GM12874 (cell line): Measurements from ENCODE around the gene NHEJ1.

Experiments used
- CTCF ChIP-seq: IDR thresholded peaks from 2 replicates; pipeline ENCODE4 v1.5.1; 2011; ENCODE audit warnings: low read depth, mild to moderate bottlenecking, control low read depth, low read length, moderate library complexity; ENCODE audit not compliant: insufficient read depth

NHEJ1 gene

GRCh38 chr2:219167997-219168396, 7.4 kb upstream of the NHEJ1 start:
- TF ChIP-seq CTCF = no peak

GRCh38 chr2:219165058-219165911, 4.7 kb upstream of the NHEJ1 start:
- TF ChIP-seq CTCF = no peak

GRCh38 chr2:219163156-219163555, 2.5 kb upstream of the NHEJ1 start:
- no peak for TF ChIP-seq CTCF

GRCh38 chr2:219161097-219161496, 482 bp upstream of the NHEJ1 start:
- TF ChIP-seq CTCF = no peak

- no peak for TF ChIP-seq CTCF
Observed at GRCh38 chr2:219159771-219160185, 837 bp downstream of the NHEJ1 start.

GRCh38 chr2:219158586-219158985, 2.0 kb downstream of the NHEJ1 start:
- no peak for TF ChIP-seq CTCF

- TF ChIP-seq CTCF = no peak
Observed at GRCh38 chr2:219158025-219158424, 2.6 kb downstream of the NHEJ1 start.
